ENCODE data around the gene ATP2B2. TPM values are rescaled to one million over a fixed set of nuclear protein-coding genes. Genes with fewer than 3 reads are reported as not detected.

The ATP2B2 gene
- total and polyA plus RNA-seq, 10 of the 15 experiments (the other 5 are each of a cell fraction or from before 2014, with no cell fraction given) = 0.04 TPM; not detected in 9

DNA sequence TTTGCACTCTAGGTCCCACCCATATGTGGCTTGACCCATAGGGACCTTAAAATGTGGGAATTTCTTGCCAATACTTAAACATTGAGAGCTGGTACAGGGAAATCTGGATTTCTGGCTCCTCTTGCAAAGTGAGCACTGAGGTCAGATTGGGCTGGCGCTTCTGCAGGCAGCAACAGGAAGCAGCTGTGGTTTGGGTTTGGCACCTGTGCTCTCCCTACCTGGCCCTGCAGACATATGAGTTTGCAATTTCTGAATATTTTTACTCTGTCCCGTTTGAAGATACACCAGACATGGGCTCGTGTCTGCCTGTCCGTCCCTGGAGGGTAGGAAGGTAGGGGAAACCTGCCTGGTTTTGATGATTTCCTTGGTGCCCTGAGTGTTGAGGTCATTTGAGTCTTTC is 109.7 kb downstream of the ATP2B2 start:
- in situ Hi-C loops (cut with MboI) = no loop called here
- Histone ChIP-seq H3K9me3 (replicated peaks; ENCODE audit: control insufficient read depth, insufficient read depth, low read length) (no peaks in the 10 kb centered on the region), H3K9ac (ENCODE audit: control insufficient read depth, insufficient read depth, low read length) (no peak overlapping the region), H3K4me2 (ENCODE audit: control insufficient read depth, insufficient read depth) (no peak overlapping the region), H2AFZ (ENCODE audit: control insufficient read depth, low read depth, low read length) (no peak overlapping the region), H4K20me1 (ENCODE audit: control insufficient read depth, insufficient read depth) (no peaks in the 10 kb centered on the region), H3K4me3 (no peak overlapping the region), H3K27me3 (replicated peaks in 1 of 2; ENCODE audit: control insufficient read depth in 2 of 2, insufficient read depth in 2 of 2, low read length in 1 of 2) (no peaks in the 10 kb centered on the region; a peak in 2 of 4 replicates), H3K4me1 (ENCODE audit: control insufficient read depth, insufficient read depth, low read length) (peaks cover under 1% of the 10 kb centered on the region; the same call in 1 of the 2 replicates), H3K79me2 (ENCODE audit: control insufficient read depth, insufficient read depth, low read length) (no peaks in the 10 kb centered on the region), H3K36me3 (ENCODE audit: control insufficient read depth in 2 of 2, insufficient read depth in 2 of 2, low read length in 1 of 2) (no peaks in the 10 kb centered on the region), H3K27ac (ENCODE audit: control insufficient read depth, insufficient read depth) (no peak overlapping the region)
- ChIA-PET POLR2A (no interaction called here), RAD21 (ENCODE audit: unreplicated experiment) (no interaction called here), CTCF (no interaction called here), SMC1A (ENCODE audit: uncharacterized antibody, unreplicated experiment) (no interaction called here)
- TF ChIP-seq CBX5 (IDR thresholded peaks at IDR 0.05; ENCODE audit: low read depth) (no peak), SUZ12 (IDR thresholded peaks at IDR 0.05; ENCODE audit: unreplicated experiment) (no peak), NR2C2 (IDR thresholded peaks at IDR 0.05; ENCODE audit: borderline replicate concordance, control insufficient read depth, insufficient read length, low read depth) (no peak), ZNF384 (IDR thresholded peaks at IDR 0.05; ENCODE audit: borderline replicate concordance, low read depth, low read length) (no peak), POLR2AphosphoS2 (IDR thresholded peaks at IDR 0.05; ENCODE audit: low read depth, low read length) (no peak), POLR2A (IDR thresholded peaks at IDR 0.05; ENCODE audit: low read depth, low read length) (no peak), SIN3A (IDR thresholded peaks at IDR 0.05; ENCODE audit: low read depth, low read length) (no peak), ZSCAN29 (IDR thresholded peaks at IDR 0.05) (no peak), PBX3 (IDR thresholded peaks at IDR 0.05; ENCODE audit: insufficient replicate concordance, low read depth, low read length) (no peak), SMAD5 (IDR thresholded peaks at IDR 0.05; ENCODE audit: low read depth) (no peak), RCOR1 (conservative IDR thresholded peaks at IDR 0.05; ENCODE audit: low read depth, low read length) (no peak), ZBTB4 (CRISPR knock-in tag; IDR thresholded peaks at IDR 0.05) (no peak), ZNF217 (IDR thresholded peaks at IDR 0.05) (no peak), SKIL (IDR thresholded peaks at IDR 0.05; ENCODE audit: low read depth, poor library complexity, severe bottlenecking) (no peak), STAT1 (conservative IDR thresholded peaks at IDR 0.05) (no peak), IKZF1 (conservative IDR thresholded peaks at IDR 0.05) (no peak), RFX5 (IDR thresholded peaks at IDR 0.05; ENCODE audit: low read depth, low read length) (no peak)
- intact Hi-C loops (cut with micrococcal nuclease; ENCODE audit: unreplicated experiment) = no loop called here
- FAIRE-seq = no peak
- no peak for DNase-seq (ENCODE audit: low read depth, low spot score)
- WGBS (ENCODE audit: insufficient coverage, insufficient replicate concordance, low lambda C conversion rate, missing lambda C conversion rate) = 2% methylated on average over 4 of the region's 4 CpGs
- no TSS peak for BruUV-seq (replicated peaks)
- ATAC-seq = no peak
